Stomach (tissue), 4 donors: Measurements from ENCODE around the gene CTSW.

ENCODE experiments used
- CTCF ChIP-seq, 7 experiments: fragments of 450-650 bp in 4 of 7; fragments of 200-600 bp in 3 of 7; sonication (generic) in 3 of 7; IDR thresholded peaks; one replicate each; pipeline ENCODE4 v1.5.1; 2016 to 2019; ENCODE audit warnings: antibody characterized with exemption in 7 of 7, control low read depth in 2 of 7, mild to moderate bottlenecking in 1 of 7
- POLR2A ChIP-seq, 4 donors: fragments of 450-650 bp; IDR thresholded peaks; one replicate each; pipeline ENCODE4 v1.6.1; 2016; ENCODE audit warnings: antibody characterized with exemption in 4 of 4, control low read depth in 2 of 4, mild to moderate bottlenecking in 1 of 4, moderate library complexity in 1 of 4

GRCh38 chr11:65884716-65885092 is 5.1 kb downstream of the CTSW start:
- TF ChIP-seq CTCF (IDR thresholded peaks at IDR 0.05): peak in 5 of 7 experiments; percentile 96 to 99 (median 97)
- no peak for TF ChIP-seq POLR2A (IDR thresholded peaks at IDR 0.05)
